Measurements from ENCODE around the gene MFAP2.

DNA sequence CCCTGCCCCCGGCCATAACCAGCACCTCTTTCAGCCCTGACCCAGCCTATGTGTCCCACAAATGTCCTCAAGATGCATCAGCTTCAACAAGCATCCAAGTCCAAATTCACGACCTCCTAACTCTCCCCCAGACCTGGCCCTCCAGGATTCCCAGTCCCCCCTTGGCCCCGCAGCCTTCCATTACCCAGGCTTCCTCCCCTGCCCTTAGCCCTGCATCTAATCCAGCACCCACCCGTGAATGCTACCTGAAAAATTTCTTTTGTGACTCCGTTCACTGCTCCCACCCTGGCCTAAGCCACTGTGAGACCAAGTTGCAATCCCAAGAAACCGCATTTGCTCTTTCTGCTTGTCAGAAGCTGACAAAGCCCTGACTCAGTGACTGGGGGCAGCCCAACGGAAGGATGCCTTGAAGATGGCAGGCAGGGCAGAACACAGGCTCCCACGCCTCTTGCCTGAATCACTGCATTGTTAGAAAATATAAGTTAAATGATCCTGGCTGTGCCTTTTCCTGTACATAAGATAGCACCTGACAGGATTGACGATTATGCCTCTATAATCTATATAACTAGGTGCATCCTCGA, 939 bp upstream of the MFAP2 start:
- no peak for TF ChIP-seq POLR2A (IDR thresholded peaks at IDR 0.05)
- TF ChIP-seq, protein P1, sequence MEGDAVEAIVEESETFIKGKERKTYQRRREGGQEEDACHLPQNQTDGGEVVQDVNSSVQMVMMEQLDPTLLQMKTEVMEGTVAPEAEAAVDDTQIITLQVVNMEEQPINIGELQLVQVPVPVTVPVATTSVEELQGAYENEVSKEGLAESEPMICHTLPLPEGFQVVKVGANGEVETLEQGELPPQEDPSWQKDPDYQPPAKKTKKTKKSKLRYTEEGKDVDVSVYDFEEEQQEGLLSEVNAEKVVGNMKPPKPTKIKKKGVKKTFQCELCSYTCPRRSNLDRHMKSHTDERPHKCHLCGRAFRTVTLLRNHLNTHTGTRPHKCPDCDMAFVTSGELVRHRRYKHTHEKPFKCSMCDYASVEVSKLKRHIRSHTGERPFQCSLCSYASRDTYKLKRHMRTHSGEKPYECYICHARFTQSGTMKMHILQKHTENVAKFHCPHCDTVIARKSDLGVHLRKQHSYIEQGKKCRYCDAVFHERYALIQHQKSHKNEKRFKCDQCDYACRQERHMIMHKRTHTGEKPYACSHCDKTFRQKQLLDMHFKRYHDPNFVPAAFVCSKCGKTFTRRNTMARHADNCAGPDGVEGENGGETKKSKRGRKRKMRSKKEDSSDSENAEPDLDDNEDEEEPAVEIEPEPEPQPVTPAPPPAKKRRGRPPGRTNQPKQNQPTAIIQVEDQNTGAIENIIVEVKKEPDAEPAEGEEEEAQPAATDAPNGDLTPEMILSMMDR (IDR thresholded peaks at IDR 0.05): no peak
